HG02981 (cell line): ENCODE data around the gene PLXNC1.
"Not testable (repeated sequence)": the region's sequence is repeated elsewhere in the genome, so short reads cannot be mapped to it uniquely, and the experiment has no call there.

Experiments used
- ATAC-seq: cut with Tn5 transposase; IDR thresholded peaks from one replicate; pipeline ENCODE4 v1.9.1; 2021; ENCODE audit warnings: mild to moderate bottlenecking, moderate library complexity; ENCODE audit not compliant: unreplicated experiment

The PLXNC1 gene

DNA sequence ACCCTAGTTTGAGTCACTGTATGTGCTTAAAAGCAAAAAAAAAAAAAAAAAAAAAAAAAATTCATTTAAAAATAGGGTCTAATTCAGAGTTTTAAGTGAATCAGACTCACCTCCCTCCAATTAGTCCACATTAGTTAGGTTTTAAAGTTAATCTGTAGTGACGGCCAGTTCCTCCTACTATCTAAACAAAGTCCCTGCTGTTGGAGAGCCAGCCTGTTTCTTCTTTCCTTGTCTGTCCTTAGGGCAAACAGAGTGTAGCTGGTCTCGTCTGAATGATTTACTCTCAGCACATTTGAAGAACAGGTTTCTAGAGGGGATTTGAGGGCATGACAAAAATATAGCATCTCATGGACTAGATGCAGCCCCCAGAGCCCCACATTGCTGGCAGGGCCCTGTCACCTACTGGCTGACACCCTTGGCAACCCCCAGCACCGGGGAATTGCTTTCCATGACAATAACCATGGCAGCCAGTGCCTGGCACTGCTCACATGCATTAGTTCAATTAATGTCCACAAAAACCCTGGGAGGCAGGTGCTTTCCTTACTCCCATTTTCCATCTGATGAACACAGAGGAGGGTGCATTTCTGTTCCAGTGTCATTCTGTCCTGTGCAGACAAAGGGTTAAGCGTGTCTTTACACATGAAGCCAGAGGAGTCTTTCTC, 138.3 kb downstream of the PLXNC1 start:
- ATAC-seq: no peak

DNA sequence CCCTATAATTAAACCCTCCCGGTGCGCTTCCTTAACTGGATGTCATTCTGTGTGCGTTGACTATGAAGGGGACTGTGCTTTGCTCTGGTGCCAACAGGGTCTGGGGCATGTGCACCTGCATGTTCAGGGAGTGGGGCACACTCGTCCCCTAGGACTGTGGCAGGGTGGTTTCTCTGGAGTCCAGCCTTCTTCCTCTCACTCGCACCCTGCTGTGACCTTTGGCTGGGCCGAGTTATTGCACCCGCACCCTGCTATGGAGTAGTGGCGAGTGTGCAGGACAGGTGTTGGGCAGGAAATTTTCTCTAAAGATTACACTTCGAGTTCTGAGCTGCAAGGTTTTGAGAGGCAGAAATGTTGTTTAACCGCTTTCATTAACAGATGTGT, 138.9 kb downstream of the PLXNC1 start:
- ATAC-seq: no peak

DNA sequence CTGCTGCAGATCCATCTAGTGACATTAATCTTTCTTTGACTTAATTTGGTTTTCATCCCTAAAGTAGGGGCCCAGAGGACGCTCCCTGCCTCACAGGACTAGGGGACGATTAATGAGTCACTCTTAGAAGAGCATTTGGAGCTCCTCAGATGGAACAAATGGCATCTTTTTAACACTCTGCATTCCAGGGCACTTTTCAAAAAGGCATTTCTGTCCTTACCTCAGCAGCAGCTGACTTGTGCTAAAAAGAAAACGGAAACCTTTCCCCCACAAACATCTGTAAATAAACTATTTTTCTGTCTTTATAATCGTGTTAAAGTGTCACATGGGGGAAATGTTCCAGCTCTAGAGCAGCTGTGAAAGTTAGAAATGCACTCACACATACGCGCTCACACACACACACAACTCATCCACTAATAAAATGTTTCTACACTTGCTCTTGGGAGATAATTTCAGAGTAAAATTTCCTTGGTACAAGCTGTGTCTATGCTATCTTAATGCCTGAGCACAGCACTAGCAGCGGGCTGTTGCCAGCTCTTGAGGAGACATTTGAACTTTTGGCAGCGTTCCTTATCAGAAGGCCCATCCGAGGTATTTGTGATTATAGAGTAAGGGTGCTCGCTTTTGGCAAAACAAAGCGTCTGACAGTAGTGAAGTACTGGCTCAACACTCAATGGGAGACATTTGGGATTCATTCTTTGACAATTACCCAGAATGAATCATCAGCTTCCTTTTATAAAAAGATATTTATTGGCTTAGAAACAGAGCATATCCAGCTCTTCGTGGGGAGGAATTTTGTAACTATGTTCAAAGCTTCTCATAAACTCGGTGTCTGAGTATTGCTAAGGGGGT, 141.3 kb downstream of the PLXNC1 start:
- ATAC-seq: no peak

DNA sequence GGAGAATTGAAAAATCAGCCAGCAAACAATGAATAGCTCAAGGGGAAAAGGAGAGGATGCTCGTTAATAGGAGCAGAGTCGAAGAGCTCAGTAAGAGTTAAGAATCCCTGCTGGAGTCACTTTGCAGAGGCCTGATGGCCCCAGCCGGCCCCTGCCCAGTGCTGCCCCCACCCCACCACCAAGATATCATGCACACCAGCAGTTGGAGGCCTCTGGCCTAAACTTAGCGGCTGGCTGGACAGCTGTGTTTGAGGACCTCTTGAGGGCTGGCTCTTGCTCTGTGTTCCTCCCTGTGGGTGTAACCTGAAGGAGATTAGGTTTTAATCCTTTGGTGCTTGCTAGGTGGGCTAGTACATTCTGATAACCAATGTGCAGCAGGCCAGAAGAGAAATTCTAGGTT, 142.0 kb downstream of the PLXNC1 start:
- no peak for ATAC-seq

DNA sequence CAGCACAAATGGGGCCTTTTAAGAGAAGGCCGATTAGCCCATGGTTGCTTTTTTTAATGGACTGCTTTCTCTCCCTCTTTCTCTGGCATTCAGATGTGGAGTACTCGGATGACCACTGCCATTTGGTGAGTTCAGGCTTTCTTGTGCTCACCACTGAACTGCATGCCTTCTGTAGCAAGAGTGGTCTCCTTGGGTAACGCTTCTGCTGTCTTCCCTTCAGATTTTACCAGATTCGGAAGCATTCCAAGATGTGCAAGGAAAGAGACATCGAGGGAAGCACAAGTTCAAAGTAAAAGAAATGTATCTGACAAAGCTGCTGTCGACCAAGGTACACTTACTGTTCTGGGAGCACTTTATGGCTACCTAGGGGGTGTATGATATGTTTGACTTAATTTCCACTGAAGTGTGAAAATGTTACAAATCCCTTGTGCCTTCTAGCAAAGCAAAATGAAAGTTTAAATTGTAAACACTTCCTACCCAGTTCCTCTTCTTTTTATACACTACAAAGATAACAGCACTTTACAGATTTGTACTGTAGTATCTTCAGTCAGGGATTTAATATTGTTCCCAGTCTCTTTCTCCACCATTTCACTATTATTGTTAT, 148.8 kb downstream of the PLXNC1 start:
- no peak for ATAC-seq

DNA sequence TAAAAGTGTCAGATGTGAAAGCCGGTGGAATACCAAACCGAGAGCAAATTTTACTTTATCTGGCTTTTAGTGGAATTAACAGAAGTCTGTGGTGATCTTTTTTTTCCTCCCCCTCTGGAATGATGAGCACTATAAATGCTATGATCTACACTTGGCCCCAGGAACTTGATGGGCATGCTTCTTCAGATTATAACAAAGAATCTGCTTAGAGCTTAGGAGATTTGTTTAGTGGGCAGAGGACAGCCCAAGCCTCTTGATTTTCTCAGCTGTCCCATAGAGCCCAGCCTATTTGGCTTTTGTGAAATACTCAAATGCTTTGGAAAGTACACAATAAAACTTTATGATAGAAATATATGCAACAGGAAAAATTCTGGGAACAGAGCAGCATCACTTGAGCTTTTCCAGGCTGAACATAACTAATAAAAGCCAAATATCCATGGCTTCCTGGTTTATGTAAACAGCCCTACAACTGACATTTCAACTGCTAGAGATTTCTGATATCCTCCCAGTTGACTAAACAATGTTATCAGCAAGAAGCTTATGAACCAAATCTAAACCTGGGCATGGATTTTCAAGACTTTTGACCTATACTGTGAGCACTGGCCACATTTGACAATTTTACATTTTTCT, 149.6 kb downstream of the PLXNC1 start:
- ATAC-seq: no peak

DNA sequence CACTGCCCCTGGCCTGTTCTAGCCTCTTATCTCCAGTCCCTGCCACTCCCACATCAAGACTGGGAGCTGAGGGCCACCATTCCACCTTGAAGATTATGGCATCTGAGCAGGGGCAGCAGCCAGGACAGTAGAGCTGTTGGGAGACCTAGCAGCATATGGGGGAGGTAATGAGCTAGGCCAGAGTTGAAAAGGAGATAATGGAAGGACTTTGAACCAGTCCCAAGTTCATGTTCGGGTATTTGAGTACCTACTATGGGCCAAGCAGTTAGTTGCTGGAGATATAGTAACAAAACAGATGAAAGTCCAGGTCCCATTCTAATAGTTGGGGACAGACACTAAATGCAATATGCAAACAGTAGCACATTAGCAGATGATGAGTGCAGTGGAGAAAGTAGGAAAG, 151.5 kb downstream of the PLXNC1 start:
- ATAC-seq: no peak

DNA sequence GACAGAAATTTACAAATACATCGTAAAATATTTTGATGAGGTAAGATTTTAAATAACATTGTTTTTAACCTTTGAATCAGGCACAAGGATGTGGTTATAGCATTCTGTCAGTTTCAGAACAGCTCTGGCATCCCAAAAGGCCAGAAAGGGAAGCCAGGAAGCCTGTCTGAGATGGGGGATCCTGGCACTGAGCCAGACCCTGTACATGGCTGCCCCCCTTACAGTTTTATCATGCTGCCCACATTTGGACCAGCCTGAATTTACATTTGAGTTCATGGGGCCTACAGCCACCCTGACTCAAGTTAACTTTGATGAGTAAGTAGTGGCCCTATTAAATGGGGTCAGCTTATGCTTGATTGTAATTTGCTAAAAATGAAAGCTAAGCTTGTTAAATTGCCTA, 155.6 kb downstream of the PLXNC1 start:
- no peak for ATAC-seq

DNA sequence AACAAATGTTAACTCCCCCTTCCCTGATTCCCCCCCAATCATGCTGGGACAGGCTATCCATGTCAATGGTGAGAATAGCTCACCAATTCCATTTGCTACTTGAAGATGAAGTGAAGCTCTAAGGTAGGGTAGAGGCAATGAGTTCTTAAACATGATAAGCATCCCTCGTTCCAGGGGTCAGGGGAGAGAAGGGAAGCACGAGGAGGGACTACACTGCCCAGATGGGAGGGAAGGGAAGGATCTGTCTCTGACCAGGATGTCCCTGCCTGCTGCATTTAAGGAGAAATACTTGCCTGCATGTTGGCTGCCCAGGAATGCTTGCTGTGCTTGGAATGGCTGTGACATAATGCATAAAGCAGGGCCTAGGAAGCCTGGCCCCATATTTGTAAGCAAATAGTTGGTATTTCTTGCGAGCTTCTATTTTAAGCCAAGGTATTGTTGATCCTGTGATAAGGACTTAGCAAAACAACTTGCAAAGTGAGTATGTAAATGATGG, 156.2 kb downstream of the PLXNC1 start:
- ATAC-seq: no peak

DNA sequence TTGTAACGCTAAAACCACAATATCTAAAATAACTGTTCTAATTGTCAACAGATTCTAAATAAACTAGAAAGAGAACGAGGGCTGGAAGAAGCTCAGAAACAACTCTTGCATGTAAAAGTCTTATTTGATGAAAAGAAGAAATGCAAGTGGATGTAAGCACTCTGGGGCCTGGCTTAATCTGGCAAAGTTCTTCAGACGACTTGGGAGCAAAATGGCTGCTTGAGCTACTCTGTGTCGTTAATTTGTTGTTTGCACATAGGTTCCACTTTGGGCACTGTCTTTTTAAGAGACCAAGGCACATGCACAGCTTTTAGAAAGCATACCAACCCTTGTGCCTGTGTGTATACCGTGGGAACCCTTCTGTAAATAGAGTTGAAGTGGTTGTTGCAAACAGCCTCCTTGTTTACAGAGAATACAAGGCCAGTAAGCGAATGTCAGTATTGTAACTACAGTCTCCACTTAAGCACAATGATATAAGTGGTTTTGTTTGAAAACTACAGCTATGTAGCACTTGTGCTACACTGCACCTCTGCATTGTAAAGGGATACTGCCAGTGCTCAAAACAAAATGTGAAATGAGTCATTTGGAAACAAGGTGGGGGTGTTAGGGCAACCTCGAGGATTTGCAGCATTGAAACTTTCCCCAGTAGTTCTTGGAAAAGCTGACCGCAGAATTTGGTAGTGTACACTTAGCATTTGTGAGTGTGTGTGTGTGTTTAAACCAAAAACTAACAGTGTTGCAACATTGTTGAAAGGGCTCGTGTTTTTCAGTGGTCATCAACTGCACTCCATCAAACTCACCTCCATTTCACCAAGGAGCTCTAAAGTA, 157.0 kb downstream of the PLXNC1 start:
- no peak for ATAC-seq

DNA sequence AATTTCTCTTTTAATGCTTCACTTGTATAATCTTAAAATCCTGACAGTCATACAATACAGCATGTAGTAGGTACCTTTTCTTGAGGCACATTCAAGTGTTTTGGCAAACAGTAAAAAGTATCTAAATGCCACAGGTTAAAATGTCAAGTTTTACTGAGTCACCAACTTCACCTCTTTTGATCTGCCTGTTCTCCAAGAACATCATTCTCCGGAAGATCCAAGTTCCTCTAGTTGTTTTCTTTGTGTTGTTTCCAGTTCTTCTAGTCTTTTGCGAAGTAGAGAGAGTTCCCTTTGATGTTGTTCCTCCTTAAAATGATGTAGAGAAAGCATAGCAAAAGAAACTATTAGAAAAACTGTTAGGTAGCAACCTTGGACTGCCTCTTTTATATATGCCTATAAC, 160.2 kb downstream of the PLXNC1 start:
- no peak for ATAC-seq

DNA sequence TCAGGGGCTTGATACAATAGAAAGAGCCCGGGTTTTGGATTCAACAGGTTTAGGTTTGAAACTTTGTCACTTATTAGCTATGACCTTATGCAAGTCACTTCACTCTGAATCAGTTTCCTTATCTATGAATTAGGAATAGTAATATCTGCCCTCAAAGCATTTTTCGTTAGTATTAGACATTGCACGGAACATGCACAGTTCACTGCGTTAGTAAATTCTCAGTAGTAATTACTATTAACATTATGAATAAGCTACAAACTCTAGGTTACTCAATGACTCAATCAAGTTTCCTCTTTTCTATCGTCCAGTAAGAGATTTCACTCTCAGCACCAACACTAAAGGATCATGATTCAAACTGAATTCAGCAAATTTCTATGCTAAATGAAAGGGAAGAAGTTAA, 161.0 kb downstream of the PLXNC1 start:
- peak; percentile 69 for ATAC-seq

DNA sequence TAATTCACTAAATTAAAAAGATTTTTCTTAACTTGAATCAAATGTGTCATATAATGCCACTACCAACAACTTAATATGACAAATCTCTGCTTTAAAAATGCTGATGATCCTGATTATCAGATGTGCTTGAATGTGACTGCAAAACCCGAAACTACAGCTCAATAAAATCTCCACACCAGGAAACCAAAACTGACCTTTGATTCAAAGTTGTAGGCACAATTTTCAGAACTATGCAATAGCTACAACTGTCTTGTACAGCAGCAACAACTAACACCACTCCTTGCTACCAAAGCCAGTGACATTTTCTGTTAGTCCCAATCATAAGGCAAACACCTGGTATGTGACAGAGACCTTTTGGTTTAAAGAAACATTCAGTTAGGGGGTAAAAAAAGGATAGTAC, 164.0 kb downstream of the PLXNC1 start:
- ATAC-seq: no peak

DNA sequence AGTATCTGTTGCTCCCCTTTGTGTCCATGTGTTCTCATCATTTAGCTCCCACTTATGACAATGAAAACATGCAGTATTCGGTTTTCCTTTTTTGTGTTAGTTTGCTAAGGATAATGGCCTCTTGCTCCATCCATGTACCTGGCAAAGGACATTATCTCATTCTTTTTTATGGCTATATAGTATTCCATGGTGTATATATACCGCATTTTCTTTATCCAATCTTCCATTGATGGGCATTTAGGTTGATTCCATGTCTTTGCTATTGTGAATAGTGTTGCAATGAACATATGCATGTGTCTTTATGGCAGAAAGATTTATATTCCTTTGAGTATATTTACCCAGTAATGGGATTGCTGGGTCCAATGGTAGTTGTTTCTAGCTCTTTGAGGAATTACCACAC, 168.2 kb downstream of the PLXNC1 start:
- ATAC-seq: not testable (repeated sequence)

DNA sequence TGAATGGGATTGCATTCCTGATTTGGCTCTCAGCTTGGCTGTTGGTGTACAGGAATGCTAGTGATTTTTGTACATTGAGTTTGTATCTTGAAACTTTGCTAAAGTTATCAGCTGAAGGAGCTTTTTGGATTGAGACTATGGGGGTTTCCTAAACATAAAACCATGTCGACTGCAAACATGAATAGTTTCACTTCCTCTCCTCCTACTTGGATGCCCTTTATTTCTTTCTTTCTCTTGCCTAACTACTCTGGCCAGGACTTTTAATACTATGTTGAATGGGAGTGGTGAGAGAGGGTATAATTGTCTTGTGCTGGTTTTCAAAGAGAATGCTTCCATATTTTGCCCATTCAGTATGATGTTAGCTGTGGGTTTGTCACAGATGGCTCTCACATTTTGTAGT, 169.8 kb downstream of the PLXNC1 start:
- ATAC-seq: no peak

DNA sequence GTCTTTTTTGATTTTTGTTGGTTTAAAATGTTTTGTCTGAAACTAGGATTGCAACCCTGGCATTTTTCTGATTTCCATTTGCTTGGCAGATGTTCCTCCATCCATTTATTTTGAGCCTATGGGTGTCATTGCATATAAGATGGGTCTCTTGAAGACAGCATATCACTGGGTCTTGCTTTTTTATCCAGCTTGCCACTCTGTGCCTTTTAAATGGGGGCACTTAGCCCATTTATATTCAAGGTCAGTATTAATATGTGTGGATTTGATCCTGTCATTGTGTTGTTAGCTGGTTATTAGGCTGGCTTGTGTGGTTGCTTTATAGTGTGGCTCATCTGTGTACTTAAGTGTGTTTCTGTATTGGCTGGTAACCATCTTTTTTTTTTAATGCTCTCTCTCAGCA, 171.7 kb downstream of the PLXNC1 start:
- no peak for ATAC-seq

DNA sequence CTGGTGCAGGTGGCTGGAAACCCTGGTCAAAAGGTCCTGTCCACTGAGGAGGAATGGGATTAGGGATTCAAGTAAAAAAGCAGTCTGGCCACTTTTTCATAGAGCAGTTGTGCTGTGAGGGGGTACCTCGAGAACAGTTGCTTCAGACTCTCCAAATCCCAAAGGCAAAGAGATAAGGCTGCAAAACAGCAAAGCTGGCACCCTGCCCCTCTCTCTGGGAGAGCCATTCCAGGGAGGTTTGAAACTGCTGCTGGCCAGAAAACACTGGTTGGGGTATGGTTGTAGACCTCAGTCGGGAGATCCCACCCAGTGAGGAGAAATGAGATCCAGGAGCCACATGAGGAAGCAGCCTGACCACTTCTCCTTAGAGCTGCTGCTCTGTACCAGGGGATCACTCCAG, 174.0 kb downstream of the PLXNC1 start:
- no peak for ATAC-seq

DNA sequence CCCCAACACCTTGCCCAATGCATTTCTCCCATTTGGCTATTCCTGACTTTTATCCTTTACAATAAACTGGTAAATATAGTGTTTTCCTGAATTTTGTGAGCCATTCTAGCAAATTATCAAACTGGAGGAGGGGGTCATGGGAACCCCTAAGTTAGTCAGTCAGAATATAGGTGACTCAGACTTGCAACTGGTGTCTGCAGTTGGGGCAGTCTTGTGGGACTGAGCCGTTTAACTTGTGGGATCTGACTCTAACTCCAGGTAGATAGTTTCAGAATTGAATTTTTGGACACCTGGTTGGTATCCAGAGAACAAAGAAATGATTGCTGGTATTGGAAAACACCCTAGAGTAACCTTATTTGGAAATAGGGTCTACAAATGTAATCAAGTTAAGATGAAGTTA, 177.9 kb downstream of the PLXNC1 start:
- ATAC-seq: no peak

DNA sequence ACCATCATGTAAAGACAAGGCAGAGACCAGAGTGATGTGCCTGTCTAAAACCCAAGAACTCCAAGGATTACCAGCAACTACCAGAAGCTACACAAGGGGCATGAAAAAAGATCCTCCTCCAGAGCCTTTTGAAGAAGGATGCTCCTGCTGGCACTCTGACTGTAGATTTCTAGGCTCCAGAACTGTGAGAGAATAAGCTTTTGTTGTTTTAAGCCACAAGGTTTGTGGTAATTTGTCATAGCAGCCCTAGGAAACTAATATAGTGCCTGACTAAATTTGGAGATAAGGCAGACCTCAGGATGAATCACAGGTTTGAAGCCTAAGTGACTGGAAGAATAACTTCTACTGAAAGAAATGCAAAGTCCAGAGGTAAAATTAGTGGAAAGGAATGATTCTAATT, 178.3 kb downstream of the PLXNC1 start:
- no peak for ATAC-seq

DNA sequence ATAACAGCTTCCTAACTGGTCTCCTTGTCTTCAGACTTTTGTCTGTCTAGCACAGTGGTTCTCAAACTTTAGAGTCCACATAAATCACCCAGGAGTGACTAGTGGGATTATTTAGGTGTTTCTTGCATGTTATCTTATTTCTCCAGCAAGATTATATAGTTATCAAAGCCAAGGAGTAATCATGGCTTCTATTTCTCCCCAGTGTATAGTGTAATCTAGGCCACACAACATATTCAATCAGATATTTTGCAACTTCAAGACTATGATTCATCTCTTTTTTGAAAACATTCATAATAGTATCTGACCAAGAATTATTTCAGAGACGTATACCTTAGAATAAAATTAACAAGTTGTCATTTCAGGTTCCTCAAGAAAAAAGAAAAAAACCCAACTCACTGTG, 179.4 kb downstream of the PLXNC1 start:
- ATAC-seq: no peak

DNA sequence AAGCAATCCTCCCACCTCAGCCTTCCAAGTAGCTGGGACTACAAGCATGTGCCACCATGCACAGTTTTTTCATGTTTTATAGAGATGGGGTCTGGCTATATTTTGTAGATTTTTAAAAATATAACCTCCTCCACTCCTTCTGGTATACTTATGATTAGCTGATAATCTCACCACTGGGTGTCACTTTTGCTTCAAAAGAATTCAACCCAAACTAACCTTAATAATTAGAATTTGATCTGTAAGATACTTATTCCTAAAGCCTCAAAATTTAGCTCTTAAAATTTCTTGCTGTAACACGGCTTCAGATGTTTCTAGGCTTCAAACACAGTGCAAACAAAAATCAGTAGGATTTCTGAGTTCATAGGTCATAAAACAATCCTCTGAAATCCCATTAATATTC, 181.0 kb downstream of the PLXNC1 start:
- ATAC-seq: no peak
